Hepatocyte (in vitro differentiated cells): ENCODE measurements around the gene LRRC4C. TPM values are rescaled to one million over a fixed set of nuclear protein-coding genes. Genes with fewer than 3 reads are reported as not detected.

Source experiments
- DNase-seq: peaks from one replicate; pipeline ENCODE4 v3.0.0-alpha.2; 2016; ENCODE audit warnings: low spot score
- H2AFZ ChIP-seq: fragments of 200-600 bp; sonication (generic); 2 replicates; pipeline ENCODE4 v1.6.0; 2016; ENCODE audit warnings: antibody characterized with exemption, mild to moderate bottlenecking
- H3K27ac ChIP-seq: fragments of 200-600 bp; sonication (generic); 2 replicates; pipeline ENCODE4 v1.5.1; 2016; ENCODE audit warnings: mild to moderate bottlenecking
- H3K27me3 ChIP-seq: fragments of 200-600 bp; sonication (generic); 2 replicates; pipeline ENCODE4 v1.6.1; 2016
- H3K36me3 ChIP-seq: fragments of 200-600 bp; sonication (generic); replicated peaks from 2 replicates; pipeline ENCODE4 v1.5.1; 2016; ENCODE audit warnings: low read depth; ENCODE audit not compliant: insufficient read depth
- H3K4me1 ChIP-seq: fragments of 200-600 bp; sonication (generic); 2 replicates; pipeline ENCODE4 v1.5.1; 2016; ENCODE audit warnings: mild to moderate bottlenecking, moderate library complexity; ENCODE audit not compliant: insufficient read depth
- H3K4me2 ChIP-seq: fragments of 200-600 bp; sonication (generic); 2 replicates; pipeline ENCODE4 v1.6.0; 2016
- H3K4me3 ChIP-seq: fragments of 200-600 bp; sonication (generic); 2 replicates; pipeline ENCODE4 v1.5.1; 2016; ENCODE audit warnings: mild to moderate bottlenecking
- H3K79me2 ChIP-seq: fragments of 200-600 bp; sonication (generic); 2 replicates; pipeline ENCODE4 v1.6.0; 2017; ENCODE audit warnings: mild to moderate bottlenecking
- H3K9me2 ChIP-seq: fragments of 200-600 bp; sonication (generic); replicated peaks from 2 replicates; pipeline ENCODE4 v1.6.0; 2017; ENCODE audit warnings: mild to moderate bottlenecking; ENCODE audit not compliant: insufficient read depth
- H3K9me3 ChIP-seq: fragments of 200-600 bp; sonication (generic); 2 replicates; pipeline ENCODE4 v1.5.1; 2016; ENCODE audit warnings: low read depth, mild to moderate bottlenecking
- H4K20me1 ChIP-seq: fragments of 200-600 bp; sonication (generic); 2 replicates; pipeline ENCODE4 v1.6.0; 2016; ENCODE audit warnings: mild to moderate bottlenecking; ENCODE audit not compliant: insufficient read depth, poor library complexity, severe bottlenecking
- CTCF ChIP-seq: fragments of 200-600 bp; sonication (generic); IDR thresholded peaks from 2 replicates; pipeline ENCODE4 v1.5.1; 2016; ENCODE audit warnings: antibody characterized with exemption, mild to moderate bottlenecking; ENCODE audit not compliant: poor library complexity
- EZH2 ChIP-seq: fragments of 200-600 bp; sonication (generic); IDR thresholded peaks from 2 replicates; pipeline ENCODE4 v1.6.1; 2016; ENCODE audit warnings: antibody characterized with exemption, mild to moderate bottlenecking, borderline replicate concordance
- EZH2phosphoT487 ChIP-seq: fragments of 200-600 bp; sonication (generic); IDR thresholded peaks from one replicate; pipeline ENCODE4 v1.6.1; 2018; ENCODE audit warnings: antibody characterized with exemption, mild to moderate bottlenecking, low read depth, moderate library complexity; ENCODE audit not compliant: unreplicated experiment, severe bottlenecking
- WGBS: methylation state at CpG from one replicate; pipeline ENCODE4 v1.1.6; 2016; ENCODE audit warnings: low lambda C conversion rate; ENCODE audit errors: missing lambda C conversion rate; 5-methylcytosine and 5-hydroxymethylcytosine counted together
- polyA plus RNA-seq: library from polyadenylated mRNA; unstranded; fragments of >200 nt; fragmentation: Nextera tagmentation; extraction: Ambion mirVana; gene quantifications from 2 replicates; pipeline ENCODE4 v1.2.1, GENCODE V29; 2016
- total RNA-seq: library from RNA; depleted of rRNA; stranded (reverse); fragments of >200 nt; gene quantifications from 2 replicates; pipeline ENCODE4 v1.2.3, GENCODE V29; 2014

Gene LRRC4C
- total and polyA plus RNA-seq, 2 experiments from 2014 or later: 1.1 to 3.1 TPM

DNA sequence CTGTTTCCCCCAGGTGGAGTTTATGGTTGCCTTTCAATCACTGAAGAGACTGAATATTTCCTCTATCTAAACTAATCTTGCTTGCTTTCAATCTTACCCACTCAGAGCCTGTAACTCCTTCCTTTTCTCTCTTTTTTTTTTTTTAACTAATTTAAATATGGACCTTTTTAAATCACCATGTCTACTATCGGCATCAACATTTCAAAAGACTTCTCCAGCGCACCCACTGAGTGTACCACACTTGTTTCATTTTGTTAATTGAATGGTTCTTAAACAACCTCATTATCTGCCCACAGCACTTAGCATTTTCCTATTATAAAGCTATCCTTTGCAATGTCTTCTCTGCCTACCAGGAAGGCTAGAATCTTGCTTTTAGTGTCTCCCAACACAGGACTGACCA lies 1212.5 kb downstream of the LRRC4C start:
- no peak overlapping the region for H3K4me3 ChIP-seq
- no peaks in the 10 kb centered on the region for H4K20me1 ChIP-seq
- peaks cover 2% of the 10 kb centered on the region for H3K4me1 ChIP-seq
- H3K9me2 ChIP-seq: no peaks in the 10 kb centered on the region
- no peak overlapping the region for H2AFZ ChIP-seq
- DNase-seq: no peak
- no peaks in the 10 kb centered on the region for H3K36me3 ChIP-seq
- WGBS: 41% methylated on average over 2 of the region's 2 CpGs
- no peak overlapping the region for H3K4me2 ChIP-seq
- no peaks in the 10 kb centered on the region for H3K9me3 ChIP-seq
- H3K79me2 ChIP-seq: no peaks in the 10 kb centered on the region
- TF ChIP-seq CTCF: no peak
- no peak for TF ChIP-seq EZH2phosphoT487
- TF ChIP-seq EZH2: no peak
- no peaks in the 10 kb centered on the region for H3K27me3 ChIP-seq
- no peak overlapping the region for H3K27ac ChIP-seq

- Histone ChIP-seq H3K27ac (no peak overlapping the region), H3K79me2 (no peaks in the 10 kb centered on the region), H3K9me2 (no peaks in the 10 kb centered on the region), H3K36me3 (no peaks in the 10 kb centered on the region), H3K4me1 (peaks cover 11% of the 10 kb centered on the region), H4K20me1 (no peaks in the 10 kb centered on the region), H3K4me3 (no peak overlapping the region), H3K9me3 (no peaks in the 10 kb centered on the region), H2AFZ (peak overlapping the region; percentile 6), H3K4me2 (peak overlapping the region; percentile 36), H3K27me3 (no peaks in the 10 kb centered on the region)
- no peak for TF ChIP-seq CTCF
- no peak for TF ChIP-seq EZH2phosphoT487
- TF ChIP-seq EZH2: no peak
- peak; percentile 15 for DNase-seq
Observed at GRCh38 chr11:40241524-40242051, 1217.9 kb downstream of the LRRC4C start.

DNA sequence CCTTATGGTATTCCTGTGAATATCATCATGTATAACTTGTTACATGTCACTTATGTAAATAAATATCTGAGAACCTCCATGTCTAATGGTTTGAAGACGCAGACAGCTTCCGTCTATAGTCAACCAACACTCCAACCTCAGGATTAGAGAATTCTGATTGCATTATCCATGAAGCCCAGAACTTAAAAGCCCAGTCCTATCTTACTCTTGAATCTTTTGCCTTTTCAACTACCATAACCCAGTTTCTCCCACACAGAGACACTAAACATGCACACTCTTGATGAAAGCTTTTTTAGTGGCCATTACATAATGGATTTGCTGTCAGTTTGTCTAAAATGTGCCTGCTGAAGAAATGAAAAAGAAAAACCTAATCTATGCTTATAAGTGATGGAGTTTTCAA lies 1219.2 kb downstream of the LRRC4C start:
- Histone ChIP-seq H3K4me3 (no peak overlapping the region), H3K9me2 (no peaks in the 10 kb centered on the region), H3K4me2 (no peak overlapping the region), H3K9me3 (no peaks in the 10 kb centered on the region), H3K27ac (no peak overlapping the region), H3K79me2 (no peaks in the 10 kb centered on the region), H3K4me1 (peaks cover 11% of the 10 kb centered on the region), H4K20me1 (no peaks in the 10 kb centered on the region), H3K36me3 (no peaks in the 10 kb centered on the region), H2AFZ (no peak overlapping the region), H3K27me3 (no peaks in the 10 kb centered on the region)
- WGBS: 82% methylated on average over 2 of the region's 2 CpGs
- TF ChIP-seq EZH2: no peak
- TF ChIP-seq CTCF: no peak
- no peak for TF ChIP-seq EZH2phosphoT487
- DNase-seq: no peak

DNA sequence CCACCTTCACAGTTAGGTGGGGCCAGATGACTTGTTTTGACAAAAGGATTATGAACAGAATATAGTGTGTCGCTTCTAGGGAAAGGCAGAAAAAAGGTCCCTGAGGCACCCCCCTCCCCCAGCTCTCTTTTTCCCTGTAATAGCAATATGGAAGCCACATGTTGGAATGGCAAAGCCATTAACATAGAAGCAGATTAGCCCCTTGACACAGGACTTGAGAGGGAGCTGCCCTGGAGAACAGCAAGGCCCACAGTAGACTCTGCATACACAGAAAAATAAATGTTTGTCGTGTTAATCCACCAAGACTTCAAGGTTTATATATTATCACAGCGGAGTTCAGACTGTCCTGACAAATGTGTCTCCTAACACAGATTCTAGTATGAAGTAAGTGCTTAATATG lies 1222.9 kb downstream of the LRRC4C start:
- no peak for DNase-seq
- TF ChIP-seq EZH2phosphoT487 (no peak), CTCF (no peak), EZH2 (no peak)
- Histone ChIP-seq H4K20me1 (no peaks in the 10 kb centered on the region), H3K36me3 (no peaks in the 10 kb centered on the region), H3K4me3 (no peak overlapping the region), H3K27ac (no peak overlapping the region), H3K9me2 (no peaks in the 10 kb centered on the region), H3K4me1 (peaks cover 4% of the 10 kb centered on the region), H3K27me3 (no peaks in the 10 kb centered on the region), H3K9me3 (no peaks in the 10 kb centered on the region), H3K4me2 (no peak overlapping the region), H2AFZ (no peak overlapping the region), H3K79me2 (no peaks in the 10 kb centered on the region)
- 69% methylated on average over 3 of the region's 3 CpGs for WGBS
